Endodermal cell (in vitro differentiated cells): ENCODE measurements around the gene C22orf23. TPM values are rescaled to one million over a fixed set of nuclear protein-coding genes. Genes with fewer than 3 reads are reported as not detected.

ENCODE experiments used
- DNase-seq: peaks from one replicate; pipeline ENCODE4 v3.0.0-alpha.2; 2017
- H3K27ac ChIP-seq: 2 replicates; pipeline ENCODE4 v1.5.1; 2013; ENCODE audit warnings: mild to moderate bottlenecking, low read depth, low read length, moderate library complexity
- H3K27me3 ChIP-seq: 2 replicates; pipeline ENCODE4 v1.6.1; 2013; ENCODE audit warnings: mild to moderate bottlenecking, low read length, moderate library complexity; ENCODE audit not compliant: insufficient read depth, control insufficient read depth, poor library complexity, severe bottlenecking
- H3K36me3 ChIP-seq: 2 replicates; pipeline ENCODE4 v1.7.0; 2013; ENCODE audit warnings: mild to moderate bottlenecking, low read length, moderate library complexity; ENCODE audit not compliant: control insufficient read depth, insufficient read depth
- H3K4me1 ChIP-seq: one replicate; pipeline ENCODE4 v1.7.0; 2013; ENCODE audit warnings: low read length; ENCODE audit not compliant: control insufficient read depth, insufficient read depth
- H3K4me3 ChIP-seq: 2 replicates; pipeline ENCODE4 v1.5.1; 2013; ENCODE audit warnings: mild to moderate bottlenecking, low read length, moderate library complexity
- H3K9ac ChIP-seq: 2 replicates; pipeline ENCODE4 v1.6.1; 2013; ENCODE audit warnings: mild to moderate bottlenecking, low read length, moderate library complexity; ENCODE audit not compliant: poor library complexity, severe bottlenecking; ENCODE audit errors: extremely low read depth
- H3K9me3 ChIP-seq: 2 replicates; pipeline ENCODE4 v1.6.1; 2013; ENCODE audit warnings: mild to moderate bottlenecking, low read length, moderate library complexity; ENCODE audit not compliant: control insufficient read depth
- H3K27ac Mint-ChIP-seq: 2 replicates; pipeline ENCODE4 v1.8.0; 2020; ENCODE audit warnings: mixed read lengths
- H3K27me3 Mint-ChIP-seq: 2 replicates; pipeline ENCODE4 v1.8.0; 2021; ENCODE audit warnings: mild to moderate bottlenecking, mixed read lengths; ENCODE audit not compliant: insufficient read depth
- H3K36me3 Mint-ChIP-seq: 2 replicates; pipeline ENCODE4 v1.8.0; 2020; ENCODE audit warnings: low read depth, mixed read lengths
- H3K4me1 Mint-ChIP-seq: 2 replicates; pipeline ENCODE4 v1.8.0; 2020; ENCODE audit warnings: mixed read lengths
- H3K4me3 Mint-ChIP-seq: 2 replicates; pipeline ENCODE4 v1.8.0; 2020; ENCODE audit warnings: mild to moderate bottlenecking, moderate library complexity, mixed read lengths
- H3K9me3 Mint-ChIP-seq: 2 replicates; pipeline ENCODE4 v1.8.0; 2020; ENCODE audit warnings: mild to moderate bottlenecking, mixed read lengths
- CTCF ChIP-seq: fragments of 200-600 bp; sonication (generic); conservative IDR thresholded peaks from 2 replicates; pipeline ENCODE4 v1.5.0; 2021; ENCODE audit warnings: antibody characterized with exemption, mild to moderate bottlenecking
- WGBS, 2 experiments: methylation state at CpG; one replicate each; pipeline versions ENCODE4 v1.1.5 to v1.1.7; 2013; ENCODE audit warnings: missing lambda C conversion rate in 2 of 2, mixed read lengths in 1 of 2; ENCODE audit not compliant: insufficient coverage in 1 of 2, insufficient read length in 1 of 2; 5-methylcytosine and 5-hydroxymethylcytosine counted together
- total RNA-seq, 2 donors: library from RNA; stranded (reverse); fragmentation: NEBNext Ultra II Directional in 1 of 2; extraction: Animal tissue kit (Norgen Biotek cat#: 25700) in 1 of 2; gene quantifications; 2 replicates in 1 of 2; 3 replicates in 1 of 2; pipeline ENCODE4 v1.2.1, GENCODE V29; 2021

The C22orf23 gene
- total RNA-seq, 2 donors from 2014 or later, result 0.29 to 0.44 TPM

- peaks cover 52% of the 10 kb centered on the region for H3K36me3 Mint-ChIP-seq
- no peak for TF ChIP-seq CTCF
- Histone ChIP-seq H3K4me3 (no peak overlapping the region), H3K9me3 (no peaks in the 10 kb centered on the region), H3K27me3 (no peaks in the 10 kb centered on the region), H3K4me1 (peaks cover 15% of the 10 kb centered on the region), H3K36me3 (peaks cover 29% of the 10 kb centered on the region), H3K27ac (no peak overlapping the region), H3K9ac (no peak overlapping the region)
- 99 to 100% methylated on average over 4 of the region's 4 CpGs for WGBS, 2 experiments
- no peak for DNase-seq
- H3K9me3 Mint-ChIP-seq, result no peaks in the 10 kb centered on the region
- peaks cover 13% of the 10 kb centered on the region for H3K4me1 Mint-ChIP-seq
- H3K4me3 Mint-ChIP-seq, result no peak overlapping the region
- H3K27ac Mint-ChIP-seq, result no peak overlapping the region
- H3K27me3 Mint-ChIP-seq, result no peaks in the 10 kb centered on the region
Measured at GRCh38 chr22:37970864-37971263, 17.5 kb upstream of the C22orf23 start.

GRCh38 chr22:37968452-37969251 is 15.3 kb upstream of the C22orf23 start:
- H3K4me3 Mint-ChIP-seq, result no peak overlapping the region
- peak overlapping the region; percentile 71 for H3K27ac ChIP-seq
- no peak for TF ChIP-seq CTCF
- peaks cover 13% of the 10 kb centered on the region for H3K4me1 Mint-ChIP-seq
- peak overlapping the region; percentile 72 for H3K27ac Mint-ChIP-seq
- no peaks in the 10 kb centered on the region for H3K9me3 ChIP-seq
- peaks cover 42% of the 10 kb centered on the region for H3K36me3 Mint-ChIP-seq
- WGBS, 2 experiments, result 83 to 87% methylated on average over 3 to 4 of the region's 5 CpGs
- no peaks in the 10 kb centered on the region for H3K27me3 ChIP-seq
- no peak overlapping the region for H3K4me3 ChIP-seq
- peaks cover 15% of the 10 kb centered on the region for H3K4me1 ChIP-seq
- no peak for DNase-seq
- H3K27me3 Mint-ChIP-seq, result no peaks in the 10 kb centered on the region
- no peaks in the 10 kb centered on the region for H3K9me3 Mint-ChIP-seq
- H3K36me3 ChIP-seq, result peaks cover 31% of the 10 kb centered on the region
- H3K9ac ChIP-seq, result no peak overlapping the region

- DNase-seq, result no peak
- Histone ChIP-seq H3K27me3 (no peaks in the 10 kb centered on the region), H3K4me1 (peaks cover 15% of the 10 kb centered on the region), H3K36me3 (peaks cover 31% of the 10 kb centered on the region), H3K27ac (peak overlapping the region; percentile 71), H3K9me3 (no peaks in the 10 kb centered on the region), H3K4me3 (no peak overlapping the region), H3K9ac (no peak overlapping the region)
- no peaks in the 10 kb centered on the region for H3K9me3 Mint-ChIP-seq
- no peaks in the 10 kb centered on the region for H3K27me3 Mint-ChIP-seq
- no peak overlapping the region for H3K4me3 Mint-ChIP-seq
- H3K4me1 Mint-ChIP-seq, result peaks cover 13% of the 10 kb centered on the region
- 76% methylated on average over 11 to 14 of the region's 14 CpGs for WGBS, 2 experiments
- H3K36me3 Mint-ChIP-seq, result peaks cover 45% of the 10 kb centered on the region
- TF ChIP-seq CTCF, result no peak
- peak overlapping the region; percentile 72 for H3K27ac Mint-ChIP-seq
Measured at GRCh38 chr22:37967637-37968451, 14.4 kb upstream of the C22orf23 start.
